ENCODE data around the gene PSMA8.

PSMA8 gene

DNA sequence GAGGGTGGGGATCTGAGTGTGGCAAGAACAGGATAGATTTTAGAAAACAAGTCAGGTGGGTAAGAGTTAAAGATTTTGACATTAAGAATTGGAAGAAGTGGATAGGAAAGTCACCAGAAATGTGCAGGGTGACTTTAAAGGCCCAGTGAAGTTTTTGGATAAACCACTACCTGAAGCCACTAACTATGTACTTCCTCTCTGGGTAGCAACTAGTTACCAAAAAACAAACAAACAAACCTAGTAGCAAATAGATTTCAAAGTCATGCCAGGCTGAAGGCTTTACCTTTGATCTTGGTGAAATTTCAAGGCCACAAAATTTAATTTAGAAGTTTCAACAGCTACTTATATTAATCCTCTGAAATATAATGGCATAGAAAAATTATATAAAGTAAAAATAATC lies 42.5 kb downstream of the PSMA8 start:
- DNase-seq, result no peak
- TF ChIP-seq, protein P1, sequence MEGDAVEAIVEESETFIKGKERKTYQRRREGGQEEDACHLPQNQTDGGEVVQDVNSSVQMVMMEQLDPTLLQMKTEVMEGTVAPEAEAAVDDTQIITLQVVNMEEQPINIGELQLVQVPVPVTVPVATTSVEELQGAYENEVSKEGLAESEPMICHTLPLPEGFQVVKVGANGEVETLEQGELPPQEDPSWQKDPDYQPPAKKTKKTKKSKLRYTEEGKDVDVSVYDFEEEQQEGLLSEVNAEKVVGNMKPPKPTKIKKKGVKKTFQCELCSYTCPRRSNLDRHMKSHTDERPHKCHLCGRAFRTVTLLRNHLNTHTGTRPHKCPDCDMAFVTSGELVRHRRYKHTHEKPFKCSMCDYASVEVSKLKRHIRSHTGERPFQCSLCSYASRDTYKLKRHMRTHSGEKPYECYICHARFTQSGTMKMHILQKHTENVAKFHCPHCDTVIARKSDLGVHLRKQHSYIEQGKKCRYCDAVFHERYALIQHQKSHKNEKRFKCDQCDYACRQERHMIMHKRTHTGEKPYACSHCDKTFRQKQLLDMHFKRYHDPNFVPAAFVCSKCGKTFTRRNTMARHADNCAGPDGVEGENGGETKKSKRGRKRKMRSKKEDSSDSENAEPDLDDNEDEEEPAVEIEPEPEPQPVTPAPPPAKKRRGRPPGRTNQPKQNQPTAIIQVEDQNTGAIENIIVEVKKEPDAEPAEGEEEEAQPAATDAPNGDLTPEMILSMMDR (IDR thresholded peaks at IDR 0.05; ENCODE audit: low read depth, low read length, missing control alignments), result no peak
- no peak overlapping the region for H3K27ac ChIP-seq
- H3K36me3 ChIP-seq (replicated peaks), result no peaks in the 10 kb centered on the region
- in situ Hi-C loops (cut with HindIII; ENCODE audit: low pct_ligation_motif_present, low sequenced_read_pairs), result no loop called here
- H3K4me3 ChIP-seq (ENCODE audit: low read depth, low read length), result no peak overlapping the region
- H3K27me3 ChIP-seq (replicated peaks), result no peaks in the 10 kb centered on the region

DNA sequence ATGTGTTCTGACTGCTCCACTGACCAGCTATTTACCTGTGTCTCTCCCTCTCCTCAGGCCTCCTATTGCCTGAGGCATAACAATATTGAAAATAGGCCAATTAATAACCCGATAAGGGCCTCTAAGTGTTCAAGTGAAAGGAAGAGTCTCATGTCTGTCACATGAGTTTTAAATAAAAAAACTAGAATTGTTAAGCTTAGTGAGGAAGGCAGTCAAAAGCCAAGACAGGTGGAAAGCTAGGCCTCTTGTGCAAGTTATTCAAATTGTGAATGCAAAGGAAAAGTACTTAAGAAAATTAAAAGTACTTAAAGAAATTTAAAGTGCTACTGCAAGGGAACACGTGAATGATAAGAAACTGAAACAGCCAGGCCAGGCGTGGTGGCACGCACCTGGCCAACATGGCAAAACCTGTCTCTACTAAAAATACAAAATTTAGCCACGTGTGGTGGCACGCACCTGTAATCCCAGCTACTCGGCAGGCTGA lies 47.7 kb downstream of the PSMA8 start:
- TF ChIP-seq, protein P1 (IDR thresholded peaks at IDR 0.05; ENCODE audit: low read depth, low read length, missing control alignments), result no peak
- Histone ChIP-seq H3K36me3 (replicated peaks) (no peaks in the 10 kb centered on the region), H3K27ac (no peak overlapping the region), H3K4me3 (ENCODE audit: low read depth, low read length) (no peak overlapping the region), H3K27me3 (replicated peaks) (no peaks in the 10 kb centered on the region)
- in situ Hi-C loops (cut with HindIII; ENCODE audit: low pct_ligation_motif_present, low sequenced_read_pairs), result no loop called here
- DNase-seq, result no peak

DNA sequence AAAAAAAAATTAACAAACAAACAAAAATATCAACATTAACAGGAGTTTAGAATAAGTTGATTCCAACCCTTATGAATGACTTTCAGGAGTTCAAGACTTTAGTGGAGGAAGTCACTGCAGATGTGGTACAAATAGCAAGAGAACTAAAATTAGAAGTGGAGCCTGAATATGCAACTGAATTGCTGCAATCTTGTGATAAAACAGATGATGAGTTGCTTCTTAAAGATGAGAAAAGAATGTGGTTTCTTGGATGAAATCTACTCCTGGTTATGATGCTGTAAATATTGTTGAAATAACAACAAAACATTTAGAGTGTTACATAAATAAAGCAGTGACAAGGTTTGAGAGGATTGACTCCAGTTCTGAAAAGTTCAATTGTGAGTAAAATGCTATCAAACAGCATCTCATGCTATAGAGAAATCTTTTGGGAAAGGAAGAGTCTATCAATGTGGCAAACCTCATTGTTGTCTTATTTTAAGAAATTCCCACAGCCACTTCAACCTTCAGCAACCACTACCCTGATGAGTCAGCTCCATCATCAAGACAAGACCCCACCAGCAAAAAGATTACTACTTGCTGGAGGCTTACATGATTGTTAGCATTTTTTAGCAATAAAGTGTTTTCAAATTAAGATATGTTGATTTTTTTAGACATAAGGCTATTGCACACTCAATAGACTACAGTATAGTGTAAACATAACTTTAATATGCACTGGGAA lies 49.9 kb downstream of the PSMA8 start:
- H3K36me3 ChIP-seq (replicated peaks), result no peaks in the 10 kb centered on the region
- TF ChIP-seq, protein P1 (IDR thresholded peaks at IDR 0.05; ENCODE audit: low read depth, low read length, missing control alignments), result no peak
- no peak overlapping the region for H3K4me3 ChIP-seq (ENCODE audit: low read depth, low read length)
- H3K27ac ChIP-seq, result no peak overlapping the region
- in situ Hi-C loops (cut with HindIII; ENCODE audit: low pct_ligation_motif_present, low sequenced_read_pairs), result no loop called here
- DNase-seq, result no peak
- no peaks in the 10 kb centered on the region for H3K27me3 ChIP-seq (replicated peaks)

DNA sequence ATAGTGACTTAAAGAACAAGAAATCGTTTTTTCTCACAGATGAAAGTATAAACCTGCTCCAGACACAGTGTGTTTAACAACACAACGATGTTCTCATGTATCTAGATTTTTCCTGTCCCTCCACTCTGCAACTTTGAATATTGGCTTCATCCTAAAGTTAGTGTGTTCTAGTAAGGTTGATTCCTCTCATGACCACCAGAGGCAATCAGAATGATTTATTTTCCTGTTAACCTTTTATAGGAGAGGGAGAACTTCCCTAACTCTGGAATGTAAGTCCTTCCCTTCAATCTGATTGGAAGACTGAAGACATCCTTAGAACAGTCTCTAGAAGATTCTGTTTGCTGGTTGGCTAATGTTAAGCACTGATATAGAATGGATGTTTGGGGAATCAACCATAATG lies 51.6 kb downstream of the PSMA8 start:
- H3K27ac ChIP-seq, result no peak overlapping the region
- DNase-seq, result no peak
- H3K27me3 ChIP-seq (replicated peaks), result no peaks in the 10 kb centered on the region
- no peak overlapping the region for H3K4me3 ChIP-seq (ENCODE audit: low read depth, low read length)
- TF ChIP-seq, protein P1 (IDR thresholded peaks at IDR 0.05; ENCODE audit: low read depth, low read length, missing control alignments), result no peak
- H3K36me3 ChIP-seq (replicated peaks), result no peaks in the 10 kb centered on the region
- in situ Hi-C loops (cut with HindIII; ENCODE audit: low pct_ligation_motif_present, low sequenced_read_pairs), result no loop called here

DNA sequence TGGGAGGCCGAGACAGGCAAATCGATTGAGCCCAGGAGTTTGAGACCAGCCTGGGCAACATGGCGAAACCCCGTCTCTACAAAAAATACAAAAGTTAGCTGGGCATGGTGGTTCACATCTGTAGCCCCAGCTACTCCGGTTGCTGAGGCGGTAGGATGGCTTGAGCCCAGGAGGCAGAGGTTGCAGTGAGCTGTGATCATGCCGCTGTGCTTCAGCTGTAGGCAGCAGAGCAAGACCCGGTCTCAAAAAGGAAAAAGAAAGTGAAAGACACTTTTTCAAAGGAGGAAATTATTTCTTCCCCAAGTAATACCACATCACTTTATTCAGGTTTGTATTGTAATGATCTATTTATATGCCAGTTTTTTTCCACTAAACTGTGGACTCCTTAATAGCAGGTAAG lies 56.8 kb downstream of the PSMA8 start:
- no peak overlapping the region for H3K27ac ChIP-seq
- H3K4me3 ChIP-seq (ENCODE audit: low read depth, low read length), result no peak overlapping the region
- H3K36me3 ChIP-seq (replicated peaks), result no peaks in the 10 kb centered on the region
- no peak for DNase-seq
- in situ Hi-C loops (cut with HindIII; ENCODE audit: low pct_ligation_motif_present, low sequenced_read_pairs), result no loop called here
- H3K27me3 ChIP-seq (replicated peaks), result no peaks in the 10 kb centered on the region
- TF ChIP-seq, protein P1 (IDR thresholded peaks at IDR 0.05; ENCODE audit: low read depth, low read length, missing control alignments), result no peak

DNA sequence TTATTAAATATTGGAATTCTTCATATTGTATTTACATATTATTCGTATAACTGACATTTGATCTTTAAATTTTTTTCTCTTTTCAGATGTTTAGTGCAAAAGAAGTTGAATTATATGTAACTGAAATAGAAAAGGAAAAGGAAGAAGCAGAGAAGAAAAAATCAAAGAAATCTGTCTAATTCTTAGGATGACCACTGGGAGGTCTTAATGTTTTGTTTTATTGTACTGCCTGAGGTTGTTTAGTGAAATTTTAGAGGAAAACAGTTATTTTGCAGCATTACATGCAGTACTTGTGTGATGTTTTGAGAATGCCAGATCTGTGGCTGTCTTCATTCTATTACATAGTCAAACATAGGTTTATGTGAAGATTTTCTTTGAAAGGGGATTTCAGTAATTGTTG lies 58.6 kb downstream of the PSMA8 start:
- DNase-seq, result no peak
- no peak overlapping the region for H3K4me3 ChIP-seq (ENCODE audit: low read depth, low read length)
- H3K27me3 ChIP-seq (replicated peaks), result no peaks in the 10 kb centered on the region
- TF ChIP-seq, protein P1 (IDR thresholded peaks at IDR 0.05; ENCODE audit: low read depth, low read length, missing control alignments), result no peak
- in situ Hi-C loops (cut with HindIII; ENCODE audit: low pct_ligation_motif_present, low sequenced_read_pairs), result no loop called here
- H3K36me3 ChIP-seq (replicated peaks), result no peaks in the 10 kb centered on the region
- H3K27ac ChIP-seq, result no peak overlapping the region

Measured in brain microvascular endothelial cell (primary cell).